NCI-H1694 treated with DMSO at 0.1 percent for 48 hours (cell line): ENCODE measurements around the gene PLAGL2.
"Not testable (repeated sequence)": the region's sequence is repeated elsewhere in the genome, so short reads cannot be mapped to it uniquely, and the experiment has no call there.

Experiments
- DNase-seq: peaks from one replicate; lab custom pipeline; 2025; lab: John Stamatoyannopoulos, UW

The PLAGL2 gene, protein sequence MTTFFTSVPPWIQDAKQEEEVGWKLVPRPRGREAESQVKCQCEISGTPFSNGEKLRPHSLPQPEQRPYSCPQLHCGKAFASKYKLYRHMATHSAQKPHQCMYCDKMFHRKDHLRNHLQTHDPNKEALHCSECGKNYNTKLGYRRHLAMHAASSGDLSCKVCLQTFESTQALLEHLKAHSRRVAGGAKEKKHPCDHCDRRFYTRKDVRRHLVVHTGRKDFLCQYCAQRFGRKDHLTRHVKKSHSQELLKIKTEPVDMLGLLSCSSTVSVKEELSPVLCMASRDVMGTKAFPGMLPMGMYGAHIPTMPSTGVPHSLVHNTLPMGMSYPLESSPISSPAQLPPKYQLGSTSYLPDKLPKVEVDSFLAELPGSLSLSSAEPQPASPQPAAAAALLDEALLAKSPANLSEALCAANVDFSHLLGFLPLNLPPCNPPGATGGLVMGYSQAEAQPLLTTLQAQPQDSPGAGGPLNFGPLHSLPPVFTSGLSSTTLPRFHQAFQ

GRCh38 chr20:32207626-32208498 lies at the start of gene PLAGL2, which contains the start of gene POFUT1:
Gene PLAGL2 (minus strand): TSS chr20:32207743. CDS start chr20:32202178, 5,565 bp downstream.
Gene POFUT1 (plus strand): TSS chr20:32207880. CDS start chr20:32207942, 62 bp downstream.
- DNase-seq, result peak; percentile 59

DNA sequence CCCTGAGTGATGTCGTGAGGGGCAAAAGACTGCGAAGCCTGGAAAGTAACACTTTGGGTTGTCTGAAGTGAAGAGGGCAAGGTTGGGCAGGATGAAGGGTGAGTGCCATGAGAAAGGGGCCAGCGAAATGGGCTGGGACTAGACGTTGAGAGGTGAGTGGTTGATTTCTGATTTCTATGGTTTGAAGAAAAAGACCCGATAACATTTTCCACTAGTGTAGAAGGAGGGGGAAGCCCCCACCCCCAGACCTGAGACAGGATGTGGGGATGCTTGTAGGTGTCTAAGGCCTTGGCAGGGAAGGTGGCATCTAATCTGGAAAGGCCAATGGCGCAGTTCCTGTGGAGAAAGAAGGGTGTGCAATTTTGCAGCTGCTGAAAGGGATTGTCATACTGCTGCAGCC lies 44.6 kb upstream of the PLAGL2 start:
- no peak for DNase-seq

- DNase-seq, result no peak
Observed at GRCh38 chr20:32251470-32251869, 43.9 kb upstream of the PLAGL2 start.

- no peak for DNase-seq
Observed at GRCh38 chr20:32249030-32249738, 41.6 kb upstream of the PLAGL2 start.

GRCh38 chr20:32248043-32248442 lies 40.5 kb upstream of the PLAGL2 start:
- no peak for DNase-seq

DNA sequence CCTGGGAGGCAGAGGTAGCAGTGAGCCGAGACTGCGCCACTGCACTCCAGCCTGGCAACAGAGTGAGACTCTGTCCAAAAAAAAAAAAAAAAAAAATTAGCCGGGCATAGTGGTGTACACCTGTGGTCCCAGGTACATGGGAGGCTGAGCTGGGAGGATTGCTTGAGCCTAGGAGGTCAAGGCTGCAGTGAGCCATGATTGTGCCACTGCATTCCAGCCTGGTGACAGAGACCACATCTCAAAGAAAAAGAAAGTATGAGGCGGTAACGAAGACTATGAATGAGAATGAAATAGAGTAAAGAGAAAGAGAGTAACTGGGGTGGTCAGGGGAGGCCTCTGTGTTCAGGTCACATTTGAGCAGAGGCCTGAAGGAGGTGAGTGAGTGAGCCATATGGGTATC lies 38.7 kb upstream of the PLAGL2 start:
- not testable (repeated sequence) for DNase-seq

- no peak for DNase-seq
Observed at GRCh38 chr20:32244959-32245358, 37.4 kb upstream of the PLAGL2 start.

- no peak for DNase-seq
Observed at GRCh38 chr20:32244150-32244823, 36.7 kb upstream of the PLAGL2 start.

DNA sequence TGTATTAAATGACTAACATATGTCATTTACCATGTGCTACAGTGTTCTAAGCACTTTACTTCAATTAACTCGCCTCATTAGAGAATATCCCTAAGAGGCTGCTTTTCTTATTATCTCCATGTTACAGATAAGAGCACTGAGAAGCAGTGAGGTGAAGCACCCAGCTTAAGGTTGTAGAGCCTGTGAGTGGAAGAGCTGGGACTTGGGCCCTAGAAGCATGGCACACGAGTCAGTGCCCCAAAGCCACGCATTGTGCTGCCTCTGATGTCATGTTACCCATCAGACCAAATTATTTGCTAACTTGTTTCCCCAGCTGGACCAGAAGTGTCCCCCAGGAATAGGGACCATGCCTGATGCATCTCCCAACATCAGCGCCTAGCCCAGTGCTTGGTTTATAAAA lies 34.3 kb upstream of the PLAGL2 start:
- no peak for DNase-seq

DNA sequence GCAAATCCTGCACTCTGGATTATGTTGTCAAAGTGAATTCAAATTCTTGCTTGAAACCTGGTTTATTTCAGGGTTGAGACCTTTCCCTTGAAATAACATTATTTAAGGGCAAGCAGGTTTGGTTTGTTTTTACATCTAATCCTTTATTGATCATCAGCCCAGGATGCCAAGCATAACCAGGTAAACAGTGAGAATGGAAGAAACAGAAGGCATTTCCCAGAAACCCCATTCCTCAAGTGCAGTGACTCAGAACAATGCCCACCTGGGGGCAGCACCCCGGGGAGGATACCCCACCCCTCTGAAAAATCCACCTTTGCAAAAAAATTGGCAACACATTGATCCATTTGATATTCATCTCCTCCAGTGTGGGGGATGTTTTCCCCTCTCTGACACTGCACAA lies 32.7 kb upstream of the PLAGL2 start:
- no peak for DNase-seq

GRCh38 chr20:32238483-32239425 lies 31.2 kb upstream of the PLAGL2 start:
- DNase-seq, result no peak

DNA sequence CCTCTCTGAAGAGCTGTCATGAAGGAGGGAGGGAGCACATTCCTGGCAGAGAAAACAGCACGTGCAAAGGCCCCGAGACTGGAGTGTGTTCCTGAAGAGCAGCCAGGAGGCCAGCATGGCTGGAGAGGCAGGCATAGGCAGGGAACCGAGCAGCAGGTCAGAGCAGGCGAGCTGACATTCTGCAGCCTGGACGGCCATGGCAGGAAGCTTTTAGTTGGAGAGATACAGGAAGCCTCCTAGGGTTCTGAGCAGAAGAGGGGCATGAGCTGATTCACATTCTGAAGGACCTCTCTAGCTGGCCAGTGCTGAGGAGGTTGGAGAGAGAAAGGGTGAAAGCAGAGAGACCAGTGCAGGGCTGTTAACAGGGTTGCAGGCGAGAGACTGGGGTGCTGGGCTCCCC lies 29.9 kb upstream of the PLAGL2 start:
- no peak for DNase-seq

DNA sequence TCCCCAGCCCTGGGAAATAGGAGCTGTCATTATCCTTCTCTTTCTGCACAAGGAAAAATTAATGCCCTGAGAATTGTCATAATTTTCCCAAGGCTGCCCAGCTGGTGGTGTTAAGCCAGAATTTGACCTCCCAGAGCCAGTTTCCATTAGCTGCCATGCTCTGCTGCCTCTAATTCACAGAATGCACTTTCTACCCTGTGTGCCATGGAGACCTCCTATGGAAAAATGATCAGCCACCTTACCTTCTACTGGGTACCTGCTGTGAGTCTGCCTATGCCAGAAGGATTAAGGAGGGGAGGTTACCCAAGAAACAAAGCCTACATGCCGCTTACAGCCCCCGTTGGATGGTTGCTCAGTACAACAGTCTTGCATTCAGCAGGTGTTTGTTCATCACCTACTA lies 29.3 kb upstream of the PLAGL2 start:
- DNase-seq, result no peak

GRCh38 chr20:32236048-32236533 lies 28.5 kb upstream of the PLAGL2 start:
- DNase-seq, result no peak

GRCh38 chr20:32235331-32236047 lies 27.9 kb upstream of the PLAGL2 start:
- DNase-seq, result no peak

GRCh38 chr20:32234135-32234808 lies 26.7 kb upstream of the PLAGL2 start:
- DNase-seq, result no peak

DNA sequence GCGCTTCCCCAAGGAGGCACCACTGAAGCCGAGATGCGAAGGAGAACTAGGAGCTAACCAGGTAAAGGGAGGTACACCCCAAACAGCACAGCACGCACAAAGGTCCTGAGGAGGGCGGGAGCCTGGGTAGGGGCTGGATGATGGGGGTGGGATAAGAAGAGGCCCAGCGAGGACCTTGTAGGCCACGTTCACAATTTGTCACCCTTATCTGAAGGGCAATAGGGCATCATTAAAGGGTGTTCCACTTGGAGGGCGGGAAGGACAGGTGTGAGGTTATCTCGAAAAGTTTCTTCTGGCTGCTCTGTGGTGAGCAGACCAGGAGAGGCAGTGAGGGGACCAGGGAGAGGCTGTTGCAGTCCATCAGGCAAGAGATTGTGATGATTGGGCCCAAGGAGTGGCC lies 25.7 kb upstream of the PLAGL2 start:
- DNase-seq, result no peak

GRCh38 chr20:32232326-32232886 lies 24.9 kb upstream of the PLAGL2 start:
- DNase-seq, result no peak

GRCh38 chr20:32231847-32232246 lies 24.3 kb upstream of the PLAGL2 start:
- no peak for DNase-seq
